Parathyroid adenoma (tissue), 2 donors: ENCODE measurements around the gene CIPC.

Source experiments
- H2AFZ ChIP-seq: fragments of 300-600 bp; sonication (generic); one replicate; pipeline ENCODE4 v1.7.0; 2017; ENCODE audit warnings: antibody characterized with exemption, mild to moderate bottlenecking
- H3K27ac ChIP-seq: fragments of 300-600 bp; sonication (generic); one replicate; pipeline ENCODE4 v1.7.0; 2017
- H3K27me3 ChIP-seq: fragments of 300-600 bp; sonication (generic); one replicate; pipeline ENCODE4 v1.7.0; 2017; ENCODE audit warnings: low read length; ENCODE audit not compliant: control insufficient read depth, insufficient read depth
- H3K36me3 ChIP-seq: fragments of 300-600 bp; sonication (generic); one replicate; pipeline ENCODE4 v1.7.0; 2017; ENCODE audit warnings: low read length; ENCODE audit not compliant: control insufficient read depth, insufficient read depth
- H3K4me1 ChIP-seq: fragments of 300-600 bp; sonication (generic); one replicate; pipeline ENCODE4 v1.7.0; 2017; ENCODE audit warnings: control low read depth
- H3K4me2 ChIP-seq: fragments of 300-600 bp; sonication (generic); one replicate; pipeline ENCODE4 v1.7.0; 2017; ENCODE audit warnings: low read length
- H3K4me3 ChIP-seq: fragments of 300-600 bp; sonication (generic); one replicate; pipeline ENCODE4 v1.7.0; 2017; ENCODE audit warnings: low read depth, low read length
- H3K79me2 ChIP-seq: fragments of 300-600 bp; sonication (generic); one replicate; pipeline ENCODE4 v1.7.0; 2017; ENCODE audit warnings: control low read depth
- H3K9ac ChIP-seq: fragments of 300-600 bp; sonication (generic); one replicate; pipeline ENCODE4 v1.7.0; 2017; ENCODE audit warnings: mild to moderate bottlenecking
- H3K9me3 ChIP-seq: fragments of 300-600 bp; sonication (generic); one replicate; pipeline ENCODE4 v1.7.0; 2017; ENCODE audit warnings: low read length; ENCODE audit not compliant: control insufficient read depth
- CTCF ChIP-seq: fragments of 300-600 bp; sonication (generic); IDR thresholded peaks from one replicate; pipeline ENCODE4 v1.7.0; 2017; ENCODE audit warnings: antibody characterized with exemption, mild to moderate bottlenecking
- donor health status: primary hyperparathyroidism.

CIPC gene

DNA sequence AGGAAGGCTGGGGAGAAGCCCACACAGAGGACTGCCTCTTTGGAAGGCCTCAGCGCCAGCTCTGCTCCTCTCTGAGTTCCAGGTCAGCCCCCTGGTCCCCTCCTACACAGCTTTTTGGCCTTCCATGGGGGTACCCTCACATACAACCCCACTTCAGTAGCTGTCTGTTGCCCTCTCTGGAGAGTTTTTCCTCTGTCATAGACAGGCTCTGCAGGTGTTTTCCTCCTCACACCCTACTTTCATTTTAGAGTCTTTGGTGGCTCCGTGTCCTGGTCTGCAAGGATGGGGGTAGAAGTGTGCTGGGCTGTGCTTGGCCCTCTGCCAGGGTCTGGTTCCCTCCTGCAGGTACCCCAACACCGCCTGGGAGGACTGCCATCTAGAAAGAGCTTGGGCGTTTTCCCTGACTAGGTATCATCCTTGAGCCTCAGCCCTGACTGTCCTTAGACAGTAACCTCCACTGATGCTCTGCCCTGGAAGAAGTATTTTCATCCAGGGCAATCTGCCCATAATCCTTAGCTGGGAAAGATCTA, 28.5 kb downstream of the CIPC start:
- Histone ChIP-seq H2AFZ (no peak overlapping the region), H3K27ac (no peak overlapping the region), H3K4me2 (no peak overlapping the region), H3K79me2 (no peaks in the 10 kb centered on the region), H3K9me3 (no peaks in the 10 kb centered on the region), H3K27me3 (no peaks in the 10 kb centered on the region), H3K4me3 (no peak overlapping the region), H3K4me1 (peaks cover 31% of the 10 kb centered on the region), H3K9ac (no peak overlapping the region), H3K36me3 (no peaks in the 10 kb centered on the region)
- TF ChIP-seq CTCF = no peak

DNA sequence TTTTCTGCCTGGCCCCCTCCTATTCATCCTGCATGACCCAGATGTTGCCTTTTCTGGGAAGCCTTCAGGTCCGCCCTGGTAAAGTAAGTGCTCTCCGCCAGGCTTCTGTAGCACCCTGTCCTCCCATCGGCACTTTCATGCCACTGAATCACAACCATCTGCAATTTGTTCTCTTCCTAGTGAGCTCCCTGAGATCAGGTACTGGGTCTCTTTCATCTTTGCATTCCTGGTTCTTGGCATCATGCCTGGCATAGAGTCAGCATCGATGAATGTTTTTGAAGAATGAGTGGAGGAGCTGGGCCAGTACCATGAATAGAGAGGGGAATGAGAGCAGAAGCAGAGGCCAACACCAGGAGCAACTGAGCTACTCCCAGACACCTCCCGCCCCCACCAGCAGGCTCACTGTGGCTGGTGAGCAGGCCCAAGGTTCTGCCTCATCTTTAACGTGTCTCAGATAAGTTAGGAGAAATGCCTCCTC, 30.4 kb downstream of the CIPC start:
- Histone ChIP-seq H3K4me1 (peaks cover 13% of the 10 kb centered on the region), H3K27ac (no peak overlapping the region), H3K9ac (no peak overlapping the region), H3K27me3 (no peaks in the 10 kb centered on the region), H3K9me3 (no peaks in the 10 kb centered on the region), H3K36me3 (no peaks in the 10 kb centered on the region), H3K4me3 (no peak overlapping the region), H2AFZ (no peak overlapping the region), H3K79me2 (no peaks in the 10 kb centered on the region), H3K4me2 (no peak overlapping the region)
- no peak for TF ChIP-seq CTCF

GRCh38 chr14:77130386-77130785, 32.3 kb downstream of the CIPC start:
- H3K9ac ChIP-seq = no peak overlapping the region
- H3K9me3 ChIP-seq = no peaks in the 10 kb centered on the region
- H3K4me1 ChIP-seq = no peaks in the 10 kb centered on the region
- H3K27me3 ChIP-seq = no peaks in the 10 kb centered on the region
- no peak overlapping the region for H3K4me2 ChIP-seq
- no peak overlapping the region for H3K27ac ChIP-seq
- TF ChIP-seq CTCF = no peak
- H2AFZ ChIP-seq = no peak overlapping the region
- no peak overlapping the region for H3K4me3 ChIP-seq
- no peaks in the 10 kb centered on the region for H3K36me3 ChIP-seq
- no peaks in the 10 kb centered on the region for H3K79me2 ChIP-seq

- Histone ChIP-seq H3K9ac (no peak overlapping the region), H3K27me3 (no peaks in the 10 kb centered on the region), H3K9me3 (no peaks in the 10 kb centered on the region), H3K27ac (no peak overlapping the region), H3K4me2 (no peak overlapping the region), H2AFZ (no peak overlapping the region), H3K4me3 (no peak overlapping the region), H3K79me2 (peaks cover 2% of the 10 kb centered on the region), H3K4me1 (no peaks in the 10 kb centered on the region), H3K36me3 (no peaks in the 10 kb centered on the region)
- no peak for TF ChIP-seq CTCF
These were observed 33.1 kb downstream of the CIPC start for GRCh38 chr14:77131206-77131605.

DNA sequence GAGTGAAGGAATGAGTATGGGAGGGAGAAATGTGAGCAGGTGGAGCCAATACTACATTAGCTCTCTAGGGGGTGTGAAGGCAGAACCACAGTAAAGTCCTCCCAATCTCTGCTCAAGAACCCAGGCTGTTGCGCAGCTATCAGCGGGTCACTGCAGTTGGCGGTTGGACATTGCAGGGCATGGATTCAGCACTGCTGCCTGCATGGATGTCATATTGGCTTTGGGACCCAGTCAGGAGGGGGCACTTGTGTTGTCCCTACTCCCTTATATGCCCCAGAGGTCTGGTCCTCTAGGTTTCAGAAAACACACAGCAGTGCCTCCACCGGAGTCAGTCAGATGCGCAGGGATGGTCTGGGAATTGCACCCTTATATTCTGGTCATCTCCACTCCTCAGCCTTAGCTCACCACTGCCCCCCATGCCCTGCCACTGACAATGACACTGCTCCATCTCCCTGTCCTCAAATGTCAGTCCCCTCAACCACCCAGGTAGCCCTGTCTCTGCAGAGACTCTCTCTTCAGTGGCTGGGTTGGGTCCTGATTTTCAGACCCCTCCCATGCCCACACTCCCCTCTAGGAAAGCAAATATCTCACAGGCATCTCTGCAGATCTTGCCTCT, 33.9 kb downstream of the CIPC start:
- Histone ChIP-seq H3K4me1 (no peaks in the 10 kb centered on the region), H3K27ac (no peak overlapping the region), H3K4me2 (no peak overlapping the region), H3K36me3 (no peaks in the 10 kb centered on the region), H3K9ac (no peak overlapping the region), H2AFZ (no peak overlapping the region), H3K79me2 (peaks cover 2% of the 10 kb centered on the region), H3K4me3 (no peak overlapping the region), H3K9me3 (no peaks in the 10 kb centered on the region), H3K27me3 (no peaks in the 10 kb centered on the region)
- TF ChIP-seq CTCF = no peak
